ENCODE data around the gene BICDL1.

BICDL1 gene

DNA sequence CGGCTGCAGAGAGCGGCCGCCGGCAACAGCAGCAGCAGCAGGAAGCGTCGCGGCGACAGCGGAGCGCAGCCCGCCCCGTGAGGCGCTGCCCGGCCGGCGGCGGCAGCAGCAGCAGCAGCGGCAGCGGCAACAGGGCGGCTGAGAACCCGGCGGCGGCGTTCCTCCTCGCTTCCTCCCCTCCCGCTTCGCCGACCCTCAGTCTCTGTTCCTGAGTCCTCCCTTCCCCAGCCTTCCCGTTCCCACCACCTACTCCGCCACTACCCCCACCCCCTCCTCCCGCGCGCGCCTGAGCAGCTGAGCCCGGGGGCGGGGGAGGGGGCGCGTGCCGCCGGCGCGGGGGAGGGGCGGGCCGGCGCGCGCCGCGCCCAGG lies 310 bp downstream of the BICDL1 start:
- Histone ChIP-seq H3K36me3 (replicated peaks) (no peaks in the 10 kb centered on the region), H3K9me3 (no peaks in the 10 kb centered on the region), H3K4me3 (peak overlapping the region; percentile 34), H3K4me1 (peaks cover 5% of the 10 kb centered on the region), H3K27me3 (ENCODE audit: low read depth) (peaks cover 40% of the 10 kb centered on the region)
- in situ Hi-C loops (cut with MboI; ENCODE audit: low sequenced_read_pairs) = no loop called here
- DNase-seq (ENCODE audit: low spot score in 2 of 2) = peak; percentile 8 to 53

DNA sequence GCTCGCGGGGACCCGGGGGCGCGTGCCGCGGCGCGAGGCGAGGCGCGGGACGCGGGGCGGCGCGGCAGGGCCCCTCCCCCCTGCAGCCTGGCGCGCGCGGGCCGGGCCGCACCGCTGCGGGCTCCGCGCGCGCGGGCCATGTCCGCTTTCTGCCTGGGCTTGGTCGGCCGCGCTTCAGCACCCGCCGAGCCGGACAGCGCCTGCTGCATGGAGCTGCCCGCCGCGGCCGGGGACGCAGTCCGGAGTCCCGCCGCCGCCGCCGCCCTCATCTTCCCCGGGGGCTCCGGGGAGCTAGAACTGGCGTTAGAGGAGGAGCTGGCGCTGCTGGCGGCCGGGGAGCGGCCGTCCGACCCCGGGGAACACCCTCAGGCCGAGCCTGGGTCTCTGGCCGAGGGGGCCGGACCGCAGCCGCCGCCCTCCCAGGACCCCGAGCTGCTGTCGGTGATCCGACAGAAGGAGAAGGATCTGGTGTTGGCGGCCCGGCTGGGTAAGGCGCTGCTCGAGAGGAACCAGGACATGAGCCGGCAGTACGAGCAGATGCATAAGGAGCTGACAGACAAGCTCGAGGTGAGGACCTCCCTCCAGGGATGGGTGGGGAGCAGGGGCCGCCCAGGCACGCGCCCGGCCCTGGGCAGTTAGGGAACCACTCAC lies 820 bp downstream of the BICDL1 start:
- DNase-seq (ENCODE audit: low spot score in 2 of 2) = peak; percentile 49 to 89
- H3K4me3 ChIP-seq = peak overlapping the region; percentile 28
- H3K9me3 ChIP-seq = no peaks in the 10 kb centered on the region
- peaks cover 5% of the 10 kb centered on the region for H3K4me1 ChIP-seq
- H3K36me3 ChIP-seq (replicated peaks) = no peaks in the 10 kb centered on the region
- in situ Hi-C loops (cut with MboI; ENCODE audit: low sequenced_read_pairs) = loop anchor here (10.0 kb wide), 1 partner anchor 95 kb away; no protein-coding TSS in a partner anchor
- H3K27me3 ChIP-seq (ENCODE audit: low read depth) = peaks cover 36% of the 10 kb centered on the region

DNA sequence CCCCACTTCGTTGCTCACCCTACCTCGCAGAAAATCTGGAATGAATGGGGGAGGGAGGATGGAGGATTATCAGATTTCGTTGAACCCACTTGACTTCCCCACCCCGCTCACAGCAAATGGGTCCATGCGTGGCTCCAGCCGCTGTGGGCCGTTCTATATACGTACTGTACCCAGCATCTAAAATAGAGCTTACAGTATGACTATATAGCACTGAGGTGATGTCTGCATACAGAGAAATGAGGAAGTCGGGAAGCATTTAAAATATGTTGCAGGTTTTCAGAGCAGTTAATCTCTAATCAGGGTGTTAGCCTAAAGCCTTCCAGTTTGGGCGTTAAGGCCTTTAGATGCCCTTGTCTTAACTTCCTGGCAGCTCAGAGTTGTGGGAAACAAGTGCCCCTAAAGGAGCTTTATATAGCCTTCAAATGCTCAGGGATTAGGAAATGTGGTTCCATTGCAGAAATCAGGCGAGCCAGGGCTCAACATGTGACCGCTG lies 1.4 kb downstream of the BICDL1 start:
- H3K9me3 ChIP-seq = no peaks in the 10 kb centered on the region
- H3K4me3 ChIP-seq = peak overlapping the region; percentile 28
- in situ Hi-C loops (cut with MboI; ENCODE audit: low sequenced_read_pairs) = loop anchor here (10.0 kb wide), 1 partner anchor 94 kb away; no protein-coding TSS in a partner anchor
- H3K36me3 ChIP-seq (replicated peaks) = no peaks in the 10 kb centered on the region
- H3K27me3 ChIP-seq (ENCODE audit: low read depth) = peaks cover 36% of the 10 kb centered on the region
- no peak for DNase-seq (ENCODE audit: low spot score in 2 of 2)
- peaks cover 5% of the 10 kb centered on the region for H3K4me1 ChIP-seq

DNA sequence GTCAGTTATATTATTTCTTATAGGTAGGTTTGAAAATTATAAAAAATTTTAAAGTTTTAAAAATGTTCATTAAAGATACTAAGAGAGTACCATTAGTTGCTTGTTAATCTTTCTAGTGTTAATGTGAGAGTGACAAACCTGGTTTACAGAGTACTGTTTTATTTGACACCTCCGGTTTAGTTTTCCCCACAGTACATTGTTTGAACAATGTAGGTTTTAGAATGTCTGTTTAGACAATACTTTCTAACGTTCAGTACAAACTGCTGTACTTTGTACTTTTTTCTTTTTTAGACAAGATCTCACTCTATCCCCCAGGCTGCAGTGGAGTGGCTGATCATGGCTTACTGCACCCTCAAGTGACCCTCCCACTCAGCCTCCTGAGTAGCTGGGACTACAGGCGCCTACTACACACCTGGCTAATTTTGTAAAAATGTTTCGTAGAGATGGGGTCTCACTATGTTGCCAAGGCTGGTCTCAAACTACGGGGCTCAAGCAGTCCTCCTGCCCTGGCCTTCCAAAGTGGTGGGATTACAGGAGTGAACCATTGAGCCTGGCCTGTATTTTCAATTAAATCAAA lies 3.2 kb downstream of the BICDL1 start:
- in situ Hi-C loops (cut with MboI; ENCODE audit: low sequenced_read_pairs) = loop anchor here (10.0 kb wide), 1 partner anchor 93 kb away; no protein-coding TSS in a partner anchor
- Histone ChIP-seq H3K4me1 (peaks cover 5% of the 10 kb centered on the region), H3K9me3 (no peaks in the 10 kb centered on the region), H3K36me3 (replicated peaks) (no peaks in the 10 kb centered on the region), H3K27me3 (ENCODE audit: low read depth) (peaks cover 22% of the 10 kb centered on the region), H3K4me3 (no peak overlapping the region)
- no peak for DNase-seq (ENCODE audit: low spot score in 2 of 2)

DNA sequence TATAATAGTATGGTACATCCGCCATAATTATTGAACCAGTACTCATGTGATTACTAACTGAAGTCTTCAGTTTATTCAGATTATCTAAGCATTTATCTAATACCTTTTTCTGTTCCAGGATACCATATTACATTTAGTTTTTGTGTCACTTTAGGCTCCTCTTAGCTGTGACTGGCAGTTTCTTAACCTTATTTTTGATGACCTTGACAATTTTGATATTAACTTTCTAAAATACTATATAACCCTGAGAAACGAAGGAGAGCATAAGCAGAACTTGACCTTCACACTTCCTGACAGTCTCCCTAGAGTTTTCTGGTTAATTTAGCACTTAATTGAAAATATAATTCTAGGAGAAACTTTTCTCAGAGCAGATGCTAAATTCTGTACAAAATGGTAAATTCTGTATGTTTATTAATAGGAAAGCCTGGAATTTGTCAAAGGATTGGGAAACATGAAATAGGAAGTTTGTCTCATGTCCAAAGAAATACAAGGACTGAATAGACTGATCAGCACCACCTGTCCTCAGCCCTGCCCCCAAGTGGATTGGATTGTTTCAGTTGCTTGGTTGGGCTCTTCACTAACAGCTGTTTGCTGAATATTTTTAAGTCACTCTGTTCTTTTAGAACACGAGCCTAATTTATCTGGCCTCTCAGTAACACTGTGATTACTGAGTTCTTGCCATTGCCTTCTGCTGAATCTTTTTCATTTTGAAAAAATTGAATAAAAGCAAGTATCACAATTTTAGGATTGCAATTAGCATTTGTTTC lies 6.0 kb downstream of the BICDL1 start:
- in situ Hi-C loops (cut with MboI; ENCODE audit: low sequenced_read_pairs) = loop anchor here (10.0 kb wide), 1 partner anchor 90 kb away; no protein-coding TSS in a partner anchor

DNA sequence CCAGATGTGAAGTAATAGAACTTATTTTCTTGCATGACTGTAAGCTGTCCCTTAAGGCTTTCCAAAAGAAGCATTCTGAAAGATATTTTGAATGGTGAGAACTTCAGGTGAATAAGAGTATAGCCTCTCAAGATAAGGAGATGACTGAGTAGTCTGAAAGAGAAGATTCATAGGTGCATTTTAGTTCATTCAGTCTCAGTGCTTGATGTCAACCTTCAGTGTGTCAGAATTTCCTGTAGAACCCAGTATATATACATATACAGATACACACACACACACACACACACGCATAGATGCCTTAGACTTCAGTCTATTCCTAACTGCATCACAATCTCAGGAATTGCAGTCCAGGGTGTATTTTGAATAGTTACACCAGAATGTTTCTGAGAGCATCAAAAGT lies 7.4 kb downstream of the BICDL1 start:
- Histone ChIP-seq H3K36me3 (replicated peaks) (no peaks in the 10 kb centered on the region), H3K27me3 (ENCODE audit: low read depth) (no peaks in the 10 kb centered on the region), H3K4me3 (no peak overlapping the region), H3K4me1 (no peaks in the 10 kb centered on the region), H3K9me3 (no peaks in the 10 kb centered on the region)
- no peak for DNase-seq (ENCODE audit: low spot score in 2 of 2)
- in situ Hi-C loops (cut with MboI; ENCODE audit: low sequenced_read_pairs) = loop anchor here (10.0 kb wide), 1 partner anchor 88 kb away; no protein-coding TSS in a partner anchor

More for the DNA sequence above, 6.0 kb downstream of the BICDL1 start:
- Histone ChIP-seq H3K4me1 (peaks cover 3% of the 10 kb centered on the region), H3K27me3 (ENCODE audit: low read depth) (peaks cover 10% of the 10 kb centered on the region), H3K9me3 (no peaks in the 10 kb centered on the region), H3K4me3 (no peak overlapping the region), H3K36me3 (replicated peaks) (no peaks in the 10 kb centered on the region)
- DNase-seq (ENCODE audit: low spot score in 2 of 2) = no peak

DNA sequence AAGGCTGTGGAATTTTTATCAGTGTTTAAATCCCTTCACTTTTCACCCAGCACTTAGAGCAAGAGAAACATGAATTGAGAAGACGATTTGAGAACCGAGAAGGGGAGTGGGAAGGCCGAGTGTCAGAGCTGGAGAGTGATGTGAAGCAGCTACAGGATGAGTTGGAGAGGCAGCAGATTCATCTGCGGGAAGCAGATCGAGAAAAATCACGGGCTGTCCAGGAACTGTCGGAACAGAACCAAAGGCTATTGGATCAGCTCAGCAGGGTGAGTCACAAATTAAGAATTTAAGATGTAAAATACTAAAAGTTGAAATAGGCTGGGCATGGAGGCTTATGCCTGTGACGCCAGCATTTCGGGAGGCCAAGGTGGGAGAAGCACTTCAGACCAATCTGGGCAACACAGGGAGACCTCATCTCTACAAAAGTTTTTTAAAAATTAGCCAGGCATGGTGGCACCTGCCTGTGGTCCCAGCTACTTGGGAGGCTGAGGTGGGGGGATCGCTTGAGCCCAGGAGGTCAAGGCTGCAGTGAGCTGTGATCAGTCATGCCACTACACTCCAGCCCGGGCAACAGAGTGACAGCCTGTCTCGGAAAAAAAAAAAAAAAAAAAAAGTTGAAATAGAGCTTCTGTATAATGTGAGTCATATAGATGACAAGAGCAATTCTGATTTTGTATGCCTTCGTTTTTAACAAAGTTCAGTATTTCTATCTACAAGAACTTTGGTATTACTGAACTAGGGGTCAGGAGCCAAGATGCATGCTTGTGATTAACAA lies 9.6 kb downstream of the BICDL1 start:
- no peak overlapping the region for H3K4me3 ChIP-seq
- no peaks in the 10 kb centered on the region for H3K36me3 ChIP-seq (replicated peaks)
- DNase-seq (ENCODE audit: low spot score in 2 of 2) = no peak
- H3K4me1 ChIP-seq = no peaks in the 10 kb centered on the region
- H3K9me3 ChIP-seq = no peaks in the 10 kb centered on the region
- in situ Hi-C loops (cut with MboI; ENCODE audit: low sequenced_read_pairs) = loop anchor here (10.0 kb wide), 1 partner anchor 86 kb away; no protein-coding TSS in a partner anchor
- H3K27me3 ChIP-seq (ENCODE audit: low read depth) = no peaks in the 10 kb centered on the region

DNA sequence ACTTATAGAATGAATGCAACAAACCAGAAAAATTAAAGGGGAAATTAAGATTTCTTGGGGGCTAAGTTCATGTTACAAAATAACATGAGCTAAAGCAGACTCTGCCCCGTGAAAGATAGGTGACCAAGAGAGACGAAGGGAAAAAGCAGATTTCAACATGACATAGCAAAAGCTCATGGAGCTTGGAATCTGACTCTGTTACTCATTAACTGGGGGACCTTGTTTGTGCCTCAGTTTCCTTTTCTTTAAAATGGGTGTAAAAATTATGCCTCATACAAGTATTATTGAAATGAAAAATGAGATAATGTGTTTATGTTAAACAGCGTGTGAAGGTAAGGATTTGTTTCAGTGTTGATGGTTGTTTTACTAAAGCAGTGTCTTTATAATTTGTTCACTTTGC lies 11.5 kb downstream of the BICDL1 start:
- H3K9me3 ChIP-seq = no peaks in the 10 kb centered on the region
- in situ Hi-C loops (cut with MboI; ENCODE audit: low sequenced_read_pairs) = no loop called here

DNA sequence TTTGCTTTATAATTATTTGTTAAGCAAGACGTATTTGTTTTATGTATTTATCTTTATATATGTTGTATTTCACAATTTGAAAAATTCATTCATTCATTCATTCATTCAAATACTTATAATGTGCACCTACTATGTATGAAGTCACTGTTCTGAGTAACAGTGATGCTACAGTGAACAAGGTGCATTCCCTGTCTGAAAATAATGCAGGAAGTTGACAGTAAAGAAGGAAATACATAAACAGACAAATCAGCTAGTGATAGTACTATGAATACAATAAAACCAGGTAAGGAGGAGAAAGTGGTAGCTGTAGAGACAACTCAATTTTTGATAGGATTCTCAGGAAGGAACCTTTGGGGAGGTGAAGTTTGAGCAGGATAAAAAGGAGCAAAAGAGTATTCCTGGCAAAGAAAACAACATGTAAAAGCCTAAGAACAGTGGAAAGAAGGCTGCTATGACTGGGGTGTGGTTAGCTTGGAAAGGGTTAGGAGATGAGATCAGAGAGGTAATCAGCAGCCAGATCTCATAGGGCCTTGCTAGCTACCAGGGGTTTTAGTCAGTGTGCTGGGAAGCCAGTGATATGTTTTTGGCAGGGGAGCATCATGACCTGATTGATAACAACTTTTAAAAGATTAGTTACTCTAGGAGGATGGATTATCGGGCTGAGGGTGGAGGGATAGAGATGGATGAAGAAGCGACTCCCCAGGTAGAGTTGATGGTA lies 17.4 kb downstream of the BICDL1 start:
- Histone ChIP-seq H3K4me3 (no peak overlapping the region), H3K4me1 (peaks cover 7% of the 10 kb centered on the region), H3K27me3 (ENCODE audit: low read depth) (no peaks in the 10 kb centered on the region; the same call in 1 of the 2 replicates), H3K36me3 (replicated peaks) (no peaks in the 10 kb centered on the region), H3K9me3 (no peaks in the 10 kb centered on the region)
- in situ Hi-C loops (cut with MboI; ENCODE audit: low sequenced_read_pairs) = no loop called here
- no peak for DNase-seq (ENCODE audit: low spot score in 2 of 2)

More for the DNA sequence above, 11.5 kb downstream of the BICDL1 start:
- DNase-seq (ENCODE audit: low spot score in 2 of 2) = no peak
- Histone ChIP-seq H3K36me3 (replicated peaks) (no peaks in the 10 kb centered on the region), H3K4me1 (no peaks in the 10 kb centered on the region), H3K4me3 (no peak overlapping the region), H3K27me3 (ENCODE audit: low read depth) (no peaks in the 10 kb centered on the region)

DNA sequence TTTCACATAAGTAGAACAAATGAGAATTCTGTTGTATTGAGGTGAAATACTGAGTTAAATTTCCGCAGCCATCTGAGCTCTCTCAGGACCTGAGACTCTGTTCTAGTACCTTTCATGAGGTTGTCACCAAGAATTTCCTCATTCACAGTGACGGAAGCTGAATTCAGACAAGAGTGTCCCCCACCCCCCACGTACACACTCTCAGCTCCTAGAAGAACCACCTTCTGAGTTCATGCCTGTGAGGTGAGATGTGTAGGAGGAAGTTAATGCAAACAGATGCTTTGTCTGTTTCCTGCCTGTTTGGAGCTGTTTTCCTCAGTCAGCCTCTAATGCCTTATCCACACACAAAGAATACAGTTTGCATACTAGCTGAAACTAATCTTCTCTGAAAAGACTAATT lies 18.2 kb downstream of the BICDL1 start:
- no peaks in the 10 kb centered on the region for H3K9me3 ChIP-seq
- in situ Hi-C loops (cut with MboI; ENCODE audit: low sequenced_read_pairs) = no loop called here

DNA sequence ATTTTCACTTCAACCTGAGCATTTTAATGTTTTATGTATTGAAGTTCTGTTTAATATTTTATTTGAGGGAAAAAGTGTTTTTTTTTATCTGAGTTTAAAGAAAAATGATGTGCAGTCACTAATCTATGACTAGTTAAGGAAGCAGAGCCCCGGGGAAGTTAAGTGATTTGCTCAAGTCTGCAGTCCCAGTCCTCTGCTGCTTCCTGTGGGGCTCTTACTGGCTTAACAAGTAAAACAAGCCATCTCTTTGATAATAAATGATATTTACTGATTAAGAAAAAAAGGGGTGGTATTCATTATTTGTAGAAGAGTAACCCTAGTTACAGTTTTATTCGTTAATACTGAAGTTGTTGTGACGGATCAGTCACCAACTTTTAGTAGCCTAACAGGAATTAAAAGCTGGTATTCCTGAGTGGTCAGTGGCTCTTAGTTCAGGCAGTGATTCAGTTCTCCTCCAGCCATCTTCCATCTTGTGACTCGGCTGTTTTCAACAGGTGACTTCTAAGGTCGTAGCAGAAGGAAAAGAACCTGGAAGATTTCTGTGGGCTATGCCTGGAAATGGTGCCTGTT lies 21.7 kb downstream of the BICDL1 start:
- Histone ChIP-seq H3K9me3 (no peaks in the 10 kb centered on the region), H3K4me3 (no peak overlapping the region), H3K27me3 (ENCODE audit: low read depth) (no peaks in the 10 kb centered on the region; the same call in 1 of the 2 replicates), H3K4me1 (peaks cover 7% of the 10 kb centered on the region), H3K36me3 (replicated peaks) (no peaks in the 10 kb centered on the region)
- in situ Hi-C loops (cut with MboI; ENCODE audit: low sequenced_read_pairs) = no loop called here
- no peak for DNase-seq (ENCODE audit: low spot score in 2 of 2)

More for the DNA sequence above, 18.2 kb downstream of the BICDL1 start:
- H3K36me3 ChIP-seq (replicated peaks) = no peaks in the 10 kb centered on the region
- no peaks in the 10 kb centered on the region; the same call in 1 of the 2 replicates for H3K27me3 ChIP-seq (ENCODE audit: low read depth)
- H3K4me3 ChIP-seq = no peak overlapping the region
- H3K4me1 ChIP-seq = peaks cover 7% of the 10 kb centered on the region
- peak; percentile 56 to 89 for DNase-seq (ENCODE audit: low spot score in 2 of 2)

DNA sequence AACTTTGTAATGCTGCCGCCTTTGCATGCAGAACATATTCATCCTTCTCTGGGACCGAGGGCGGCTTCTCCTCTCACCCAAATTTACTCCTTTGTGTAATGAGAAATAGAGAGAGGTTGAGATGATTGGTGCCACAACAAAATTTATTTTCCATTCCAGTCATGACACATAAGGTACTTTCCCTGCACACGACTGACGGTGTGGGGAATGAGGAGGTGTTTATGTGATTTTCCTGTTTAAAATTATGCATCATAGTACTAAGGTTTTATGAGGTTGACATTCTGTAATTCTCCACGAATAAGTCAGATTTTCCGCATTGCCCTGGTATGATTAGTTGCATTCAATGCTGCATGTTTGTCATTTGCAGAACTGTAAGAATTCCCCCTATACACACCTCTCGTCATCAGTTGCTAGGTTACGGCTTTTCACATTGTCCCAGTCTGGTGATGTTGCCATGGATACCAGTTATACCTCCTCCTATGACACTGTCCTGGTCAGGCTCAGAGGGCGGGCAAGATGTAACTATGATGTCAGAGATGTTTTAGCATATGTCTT lies 23.1 kb downstream of the BICDL1 start:
- H3K36me3 ChIP-seq (replicated peaks) = no peaks in the 10 kb centered on the region
- no peak overlapping the region for H3K4me3 ChIP-seq
- peaks cover 6% of the 10 kb centered on the region for H3K4me1 ChIP-seq
- H3K27me3 ChIP-seq (ENCODE audit: low read depth) = no peaks in the 10 kb centered on the region; the same call in 1 of the 2 replicates
- in situ Hi-C loops (cut with MboI; ENCODE audit: low sequenced_read_pairs) = no loop called here
- H3K9me3 ChIP-seq = no peaks in the 10 kb centered on the region
- DNase-seq (ENCODE audit: low spot score in 2 of 2) = peak; percentile 34 to 49
